Epithelial cell of esophagus (primary cell): ENCODE measurements around the gene TMPO.
"Not testable (repeated sequence)": the region's sequence is repeated elsewhere in the genome, so short reads cannot be mapped to it uniquely, and the experiment has no call there.

Experiments
- DNase-seq: peaks from one replicate; pipeline ENCODE4 v3.0.0; 2010; ENCODE audit warnings: low read depth
- H3K4me3 ChIP-seq: 2 replicates; pipeline ENCODE4 v1.5.1; 2011; ENCODE audit warnings: mild to moderate bottlenecking, low read length, control low read depth
- TF ChIP-seq, protein P1 (sequence below): IDR thresholded peaks from 2 replicates; pipeline ENCODE4 v1.5.1; 2011; ENCODE audit warnings: low read depth, mild to moderate bottlenecking, low read length, control low read depth, inconsistent platforms; ENCODE audit not compliant: insufficient read depth; ENCODE audit errors: missing control alignments

Gene TMPO

DNA sequence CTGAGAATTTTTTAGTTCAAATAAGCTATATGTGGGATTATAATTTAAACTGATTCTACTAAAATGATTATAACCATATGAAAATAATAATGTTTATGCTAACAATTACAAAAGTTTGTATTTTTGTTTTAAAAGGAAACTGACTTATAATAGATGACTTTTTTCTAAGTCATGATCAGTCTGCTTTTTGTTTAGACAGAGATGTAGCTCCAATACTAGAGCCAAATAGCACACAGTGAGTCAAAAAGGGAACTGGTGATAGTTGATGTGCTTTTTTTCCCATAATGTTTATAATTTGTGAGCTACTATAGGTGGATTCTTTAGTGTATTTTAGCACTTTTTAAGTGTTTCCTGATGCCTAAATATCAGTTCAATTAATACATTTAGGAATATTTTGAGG, 28.3 kb downstream of the TMPO start:
- TF ChIP-seq, protein P1, sequence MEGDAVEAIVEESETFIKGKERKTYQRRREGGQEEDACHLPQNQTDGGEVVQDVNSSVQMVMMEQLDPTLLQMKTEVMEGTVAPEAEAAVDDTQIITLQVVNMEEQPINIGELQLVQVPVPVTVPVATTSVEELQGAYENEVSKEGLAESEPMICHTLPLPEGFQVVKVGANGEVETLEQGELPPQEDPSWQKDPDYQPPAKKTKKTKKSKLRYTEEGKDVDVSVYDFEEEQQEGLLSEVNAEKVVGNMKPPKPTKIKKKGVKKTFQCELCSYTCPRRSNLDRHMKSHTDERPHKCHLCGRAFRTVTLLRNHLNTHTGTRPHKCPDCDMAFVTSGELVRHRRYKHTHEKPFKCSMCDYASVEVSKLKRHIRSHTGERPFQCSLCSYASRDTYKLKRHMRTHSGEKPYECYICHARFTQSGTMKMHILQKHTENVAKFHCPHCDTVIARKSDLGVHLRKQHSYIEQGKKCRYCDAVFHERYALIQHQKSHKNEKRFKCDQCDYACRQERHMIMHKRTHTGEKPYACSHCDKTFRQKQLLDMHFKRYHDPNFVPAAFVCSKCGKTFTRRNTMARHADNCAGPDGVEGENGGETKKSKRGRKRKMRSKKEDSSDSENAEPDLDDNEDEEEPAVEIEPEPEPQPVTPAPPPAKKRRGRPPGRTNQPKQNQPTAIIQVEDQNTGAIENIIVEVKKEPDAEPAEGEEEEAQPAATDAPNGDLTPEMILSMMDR: no peak
- H3K4me3 ChIP-seq: no peak overlapping the region
- no peak for DNase-seq

DNA sequence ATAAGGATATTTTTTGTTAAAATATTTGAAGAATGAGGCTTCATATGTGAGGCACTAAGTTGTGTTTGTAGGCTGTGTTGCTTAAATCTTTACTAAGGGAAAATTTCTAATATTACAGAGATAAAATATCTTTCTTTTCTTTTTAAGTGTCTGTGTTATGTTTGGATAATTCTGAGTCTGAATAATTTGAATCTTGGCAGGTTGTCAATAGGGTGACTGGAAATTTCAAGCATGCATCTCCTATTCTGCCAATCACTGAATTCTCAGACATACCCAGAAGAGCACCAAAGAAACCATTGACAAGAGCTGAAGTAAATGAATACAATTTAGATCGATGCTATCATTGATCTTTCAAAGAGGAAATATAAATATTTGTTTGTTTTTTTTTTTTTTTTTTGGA, 29.4 kb downstream of the TMPO start:
- no peak for DNase-seq
- H3K4me3 ChIP-seq: no peak overlapping the region
- TF ChIP-seq, protein P1: no peak

DNA sequence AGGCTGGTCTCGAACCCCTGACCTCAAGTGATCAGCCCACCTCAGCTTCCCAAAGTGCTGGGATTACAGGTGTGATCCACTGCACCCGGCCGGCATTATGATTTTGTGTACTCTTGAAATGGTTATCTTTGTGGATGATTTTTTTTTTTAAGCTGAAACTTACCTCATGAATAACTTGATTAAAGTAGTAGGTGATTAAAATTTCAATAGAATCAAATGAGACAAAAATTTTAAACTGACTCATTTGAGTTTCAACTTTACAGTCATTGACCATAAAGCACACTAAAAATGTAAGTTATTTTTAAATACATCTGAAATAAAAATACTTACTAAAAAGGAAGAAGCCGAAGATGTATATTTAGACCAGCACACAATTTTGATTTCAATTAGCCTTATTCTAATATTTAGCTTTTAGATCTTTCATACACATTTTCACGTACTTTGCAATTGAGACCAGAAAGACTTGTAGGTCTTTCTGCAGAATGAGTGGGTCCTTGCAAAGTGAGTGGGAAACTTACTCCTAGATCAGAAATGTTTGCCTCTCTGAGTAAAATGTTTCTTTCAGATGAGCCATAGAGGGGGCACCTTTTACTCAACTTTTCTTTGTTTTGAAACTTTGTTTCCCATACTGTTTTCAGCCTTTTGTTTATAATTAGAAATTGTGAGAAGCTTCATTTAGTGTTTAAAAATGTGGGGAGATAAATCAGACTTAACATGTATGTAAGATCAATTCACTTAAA, 34.2 kb downstream of the TMPO start:
- DNase-seq: no peak
- H3K4me3 ChIP-seq: no peak overlapping the region
- TF ChIP-seq, protein P1: no peak

DNA sequence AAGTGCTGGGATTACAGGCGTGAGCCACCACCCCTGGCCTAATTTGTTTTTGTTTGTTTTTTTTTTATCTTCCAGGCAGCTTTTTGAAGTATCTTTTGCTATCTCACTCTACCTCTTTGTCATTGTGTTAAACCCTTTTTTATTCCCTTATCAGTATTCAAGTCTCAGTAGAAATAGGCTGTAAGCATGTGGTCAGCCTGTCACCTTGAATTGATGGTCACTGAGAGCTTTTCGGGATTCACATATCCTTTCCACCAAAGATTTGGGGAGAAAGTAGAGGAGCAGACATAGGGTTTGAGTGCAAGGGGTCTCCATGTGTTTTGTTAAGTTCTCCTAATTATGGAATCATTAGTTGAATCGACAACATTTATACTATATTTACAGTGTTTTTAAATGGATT, 36.4 kb downstream of the TMPO start:
- H3K4me3 ChIP-seq: no peak overlapping the region
- TF ChIP-seq, protein P1: no peak
- no peak for DNase-seq

DNA sequence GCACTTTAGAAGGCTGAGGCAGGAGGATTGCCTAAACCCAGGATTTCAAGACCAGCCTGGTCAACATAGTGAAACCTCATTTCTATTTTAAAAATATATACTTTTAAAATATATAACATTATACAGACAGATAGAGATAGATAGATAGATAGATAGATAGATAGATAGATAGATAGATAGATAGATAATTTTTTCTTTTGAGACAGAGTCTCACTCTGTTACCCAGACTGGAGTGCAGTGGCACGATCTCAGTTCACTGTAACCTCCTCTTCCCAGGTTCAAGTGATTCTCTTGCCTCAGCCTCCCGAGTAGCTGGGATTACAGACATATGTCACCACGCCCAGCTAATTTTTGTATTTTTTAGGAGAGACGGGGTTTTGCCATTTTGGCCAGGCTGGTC, 42.7 kb downstream of the TMPO start:
- not testable (repeated sequence) for H3K4me3 ChIP-seq, DNase-seq

DNA sequence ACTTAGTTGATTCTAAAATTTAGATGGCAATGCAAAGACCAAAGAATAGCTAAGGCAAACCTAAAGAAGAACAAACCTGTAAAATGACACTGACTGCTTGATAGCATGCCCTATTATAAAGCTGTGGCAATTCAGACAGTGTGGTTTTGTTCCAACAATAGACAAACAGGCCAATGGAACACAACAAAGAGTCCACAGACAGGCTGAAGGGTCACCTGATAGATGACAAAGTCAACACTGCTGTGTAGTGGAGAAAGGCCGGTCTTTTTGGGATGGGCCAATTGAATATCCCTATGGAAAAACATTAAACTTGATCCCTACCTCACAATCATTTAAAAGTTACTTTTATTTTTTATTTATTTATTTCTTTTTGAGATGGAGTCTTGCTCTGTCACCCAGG, 44.3 kb downstream of the TMPO start:
- no peak overlapping the region for H3K4me3 ChIP-seq
- no peak for DNase-seq
- TF ChIP-seq, protein P1: no peak

DNA sequence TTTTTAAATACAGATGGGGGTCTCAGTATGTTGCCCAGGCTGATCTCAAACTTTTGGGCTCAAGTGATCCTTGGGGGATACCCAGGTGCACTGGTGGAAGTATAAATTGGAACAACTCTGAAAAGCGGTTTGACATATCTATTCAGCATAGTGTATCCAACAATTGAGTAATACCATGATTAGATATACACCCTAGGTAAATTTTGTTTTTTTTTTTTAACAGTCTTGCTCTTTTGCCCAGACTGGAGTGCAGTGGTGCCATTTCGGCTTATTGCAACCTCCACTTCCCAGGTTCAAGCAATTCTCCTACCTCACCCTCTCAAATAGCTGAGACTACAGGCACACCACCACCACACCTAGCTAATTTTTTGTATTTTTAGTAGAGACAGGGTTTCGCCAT, 46.5 kb downstream of the TMPO start:
- DNase-seq: no peak
- H3K4me3 ChIP-seq: no peak overlapping the region
- TF ChIP-seq, protein P1: no peak
